ENCODE data around the gene CDH13.

The CDH13 gene

DNA sequence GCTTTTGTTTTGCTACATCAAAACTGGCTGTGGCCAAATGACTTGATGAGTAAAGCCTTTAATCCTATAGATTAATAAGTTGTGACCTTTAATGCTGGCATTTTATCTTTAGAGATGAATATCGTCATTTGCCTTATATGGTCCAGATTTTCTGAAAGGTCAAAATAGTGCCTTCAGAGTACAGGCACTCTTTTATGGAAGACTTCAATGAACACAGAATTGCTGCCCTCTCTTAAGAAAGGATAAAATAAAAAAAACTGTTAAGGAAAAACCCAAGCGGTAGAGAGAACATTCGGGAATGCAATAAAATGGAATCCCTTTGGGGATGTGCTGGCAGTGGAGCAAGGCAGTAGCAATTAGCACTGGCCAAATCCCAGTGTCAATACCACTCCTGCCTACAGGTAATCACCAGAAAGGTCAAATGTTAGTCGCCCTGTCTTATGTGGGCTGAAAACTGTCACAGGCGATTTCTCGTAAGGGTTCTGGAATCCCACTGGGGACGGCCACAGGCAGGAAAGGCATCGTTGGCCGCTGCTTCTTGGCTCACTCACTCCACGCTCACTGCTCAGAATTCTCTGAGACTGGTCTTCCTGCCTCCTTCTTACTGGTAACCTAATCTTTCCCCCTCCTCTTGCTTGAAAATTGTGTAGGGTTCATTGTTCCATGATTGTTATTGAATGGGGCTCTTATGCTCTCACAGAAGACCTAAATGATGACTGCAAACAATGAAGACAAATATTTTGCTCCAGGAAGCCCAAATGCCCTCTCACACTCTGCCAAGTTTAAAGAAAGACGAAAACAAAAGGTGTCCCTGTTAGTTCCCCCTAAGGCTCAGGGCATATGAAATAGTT lies 1135.6 kb downstream of the CDH13 start:
- in situ Hi-C loops (cut with MboI; ENCODE audit: low sequenced_read_pairs), result no loop called here

DNA sequence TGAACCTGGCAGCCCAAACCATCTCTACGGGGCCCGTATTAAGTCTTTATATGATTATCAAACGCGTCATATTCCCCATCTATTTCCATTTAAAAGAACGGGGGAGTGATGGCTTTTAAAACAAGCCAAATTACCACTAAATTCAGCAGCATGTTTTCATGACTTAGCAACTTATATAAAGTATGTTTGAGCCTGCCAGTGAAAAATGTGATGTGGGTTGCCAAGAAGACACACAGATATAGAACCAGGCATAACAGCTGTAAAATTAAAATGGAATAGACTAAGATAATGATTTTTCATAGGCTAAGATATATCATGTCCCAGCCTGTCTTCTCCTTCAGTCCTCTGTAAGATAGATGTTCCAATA lies 1136.2 kb downstream of the CDH13 start:
- in situ Hi-C loops (cut with MboI; ENCODE audit: low sequenced_read_pairs), result no loop called here

- in situ Hi-C loops (cut with MboI; ENCODE audit: low sequenced_read_pairs), result no loop called here
Observed at GRCh38 chr16:83768986-83769385, 1142.2 kb downstream of the CDH13 start.

DNA sequence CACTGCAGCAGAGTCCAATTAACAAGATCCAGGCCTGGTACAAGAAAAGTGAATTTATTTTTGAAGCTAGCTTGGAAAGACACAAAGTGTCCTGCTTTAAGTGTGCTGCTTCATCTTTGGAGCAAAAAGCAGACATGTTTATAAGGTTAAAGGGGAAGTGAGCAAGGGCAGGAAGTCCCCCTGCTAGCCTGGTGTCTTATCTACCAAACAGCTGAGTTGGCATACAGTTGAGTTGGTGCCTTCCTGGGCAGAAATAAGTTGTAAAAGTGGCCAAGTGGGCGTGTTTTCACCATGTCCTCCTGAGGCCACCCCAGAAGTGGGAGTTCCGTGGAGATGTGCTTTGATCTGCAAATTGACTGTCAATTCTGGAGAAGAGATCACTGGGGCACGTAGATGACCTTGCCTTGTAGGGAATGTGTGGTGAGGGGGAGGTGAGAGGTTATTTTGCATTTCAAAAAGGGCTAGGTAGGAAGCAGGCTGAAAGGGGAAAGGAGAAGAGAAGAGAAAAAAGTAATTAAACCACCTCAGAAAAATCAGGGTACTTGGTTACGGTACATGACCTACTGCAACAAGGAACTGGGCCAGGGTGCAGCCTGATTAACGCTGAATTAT lies 1142.7 kb downstream of the CDH13 start:
- in situ Hi-C loops (cut with MboI; ENCODE audit: low sequenced_read_pairs), result no loop called here

- in situ Hi-C loops (cut with MboI; ENCODE audit: low sequenced_read_pairs), result no loop called here
Observed at GRCh38 chr16:83771306-83771942, 1144.7 kb downstream of the CDH13 start.

DNA sequence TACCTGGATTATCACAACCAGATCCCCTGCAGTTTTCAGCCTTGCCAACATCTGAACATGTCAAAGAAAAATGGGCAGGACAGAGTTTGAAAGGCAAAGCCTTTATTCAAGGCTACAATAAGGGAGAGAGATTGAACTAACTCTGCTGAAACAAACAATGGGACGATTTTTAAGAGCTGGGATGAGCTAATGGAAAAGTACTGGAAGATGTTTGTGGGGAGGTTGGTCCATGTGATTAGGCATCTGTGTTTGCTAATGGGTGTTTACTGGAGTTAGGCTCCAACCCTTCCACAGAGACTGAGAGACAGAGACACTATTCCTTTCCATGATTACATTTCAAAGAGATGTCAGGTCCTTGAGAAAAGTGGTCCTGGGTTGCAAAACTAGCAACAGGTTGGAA lies 1146.0 kb downstream of the CDH13 start:
- in situ Hi-C loops (cut with MboI; ENCODE audit: low sequenced_read_pairs), result no loop called here

DNA sequence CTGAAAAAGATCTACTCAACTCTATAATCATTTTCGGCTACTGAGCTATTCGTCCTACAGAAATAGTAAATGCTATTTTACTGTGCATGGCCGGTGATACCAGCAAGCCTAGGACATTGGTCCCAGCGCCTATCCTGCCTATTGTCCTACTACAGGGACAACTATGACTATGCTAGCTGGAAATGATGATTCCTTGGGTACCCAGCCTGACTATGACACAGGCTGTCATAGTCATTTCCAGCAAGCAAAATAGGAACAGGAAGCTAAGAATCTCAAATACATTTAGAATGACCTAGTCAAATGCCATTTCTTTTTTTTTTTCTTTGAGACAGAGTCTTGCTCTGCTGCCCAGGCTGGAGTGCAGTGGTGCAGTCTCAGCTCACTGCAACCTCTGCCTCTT lies 1147.3 kb downstream of the CDH13 start:
- in situ Hi-C loops (cut with MboI; ENCODE audit: low sequenced_read_pairs), result no loop called here

DNA sequence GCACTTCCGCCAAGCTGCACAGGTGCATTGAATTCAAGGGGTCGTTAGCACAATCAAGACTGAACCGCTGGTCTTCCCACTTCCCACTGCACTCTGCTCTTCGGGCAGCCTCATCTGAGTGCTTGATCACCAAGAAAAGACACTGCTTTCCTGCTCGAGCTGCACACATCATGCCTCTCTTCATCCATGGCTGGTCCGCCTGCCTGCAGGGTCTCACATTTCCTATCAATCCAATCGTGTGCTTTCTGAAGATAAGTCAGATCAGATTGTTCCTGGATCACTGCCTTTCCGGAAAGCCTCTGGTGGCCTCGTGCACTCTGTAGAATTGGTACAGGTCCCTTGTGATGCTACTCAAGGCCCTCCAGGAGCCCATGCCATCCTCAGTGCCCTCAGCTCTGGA lies 1150.2 kb downstream of the CDH13 start:
- in situ Hi-C loops (cut with MboI; ENCODE audit: low sequenced_read_pairs), result no loop called here

GRCh38 chr16:83779886-83780285 lies 1153.1 kb downstream of the CDH13 start:
- in situ Hi-C loops (cut with MboI; ENCODE audit: low sequenced_read_pairs), result no loop called here

DNA sequence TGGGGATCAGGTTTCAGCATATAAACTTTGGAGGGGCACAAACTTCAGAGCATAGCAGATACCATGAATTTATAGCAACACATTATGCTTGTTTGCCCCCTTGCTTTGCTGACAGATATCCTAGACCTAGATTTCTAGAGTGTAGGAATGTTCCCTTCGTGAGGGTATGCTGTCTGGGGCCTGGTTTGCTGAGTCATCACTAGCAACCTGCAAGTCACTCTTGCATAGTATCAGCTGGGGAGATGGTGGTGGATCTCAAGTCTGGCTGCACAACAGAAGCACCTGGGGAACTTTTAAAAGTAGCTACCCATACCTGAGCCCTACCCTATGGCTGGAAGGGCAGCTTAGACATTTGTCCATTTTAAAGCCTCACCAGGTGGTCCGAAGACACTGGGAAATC lies 1158.7 kb downstream of the CDH13 start:
- in situ Hi-C loops (cut with MboI; ENCODE audit: low sequenced_read_pairs), result no loop called here

DNA sequence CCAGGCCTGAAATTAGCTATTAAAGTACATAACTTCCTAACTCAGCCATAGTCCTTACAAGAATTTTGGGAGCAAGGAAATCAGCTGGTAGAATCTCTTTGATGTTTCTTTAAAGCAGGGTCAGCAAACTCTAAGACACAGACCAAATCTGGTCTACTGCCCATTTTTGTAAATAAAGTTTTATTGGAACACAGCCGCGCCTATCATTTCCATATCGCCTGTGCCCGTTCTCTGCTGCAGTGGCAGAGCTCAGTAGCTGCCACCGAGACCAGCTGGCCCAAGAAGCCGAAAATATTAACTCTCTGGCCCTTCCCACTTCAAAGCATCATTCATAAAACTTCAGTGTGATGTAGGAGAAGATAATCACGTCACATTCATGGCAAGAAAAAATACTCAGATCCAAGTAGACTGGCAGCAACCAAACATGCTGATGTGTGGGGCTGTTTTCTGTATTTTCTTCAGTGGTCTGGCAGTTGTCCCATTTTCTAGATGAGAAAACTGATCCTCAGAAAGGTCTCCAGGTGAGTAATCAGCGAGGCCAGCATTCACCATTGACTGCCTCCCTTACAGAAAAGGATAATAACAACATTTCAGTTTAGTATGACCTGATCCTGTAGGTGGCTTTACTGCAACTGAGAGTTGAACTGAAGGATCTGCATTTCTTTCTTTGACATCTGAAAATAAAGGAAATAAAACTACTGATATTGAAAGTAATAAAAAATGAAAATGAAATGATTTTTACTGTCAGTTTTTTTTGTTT lies 1163.1 kb downstream of the CDH13 start:
- in situ Hi-C loops (cut with MboI; ENCODE audit: low sequenced_read_pairs), result no loop called here

GRCh38 chr16:83791916-83792315 lies 1165.1 kb downstream of the CDH13 start:
- in situ Hi-C loops (cut with MboI; ENCODE audit: low sequenced_read_pairs), result no loop called here

DNA sequence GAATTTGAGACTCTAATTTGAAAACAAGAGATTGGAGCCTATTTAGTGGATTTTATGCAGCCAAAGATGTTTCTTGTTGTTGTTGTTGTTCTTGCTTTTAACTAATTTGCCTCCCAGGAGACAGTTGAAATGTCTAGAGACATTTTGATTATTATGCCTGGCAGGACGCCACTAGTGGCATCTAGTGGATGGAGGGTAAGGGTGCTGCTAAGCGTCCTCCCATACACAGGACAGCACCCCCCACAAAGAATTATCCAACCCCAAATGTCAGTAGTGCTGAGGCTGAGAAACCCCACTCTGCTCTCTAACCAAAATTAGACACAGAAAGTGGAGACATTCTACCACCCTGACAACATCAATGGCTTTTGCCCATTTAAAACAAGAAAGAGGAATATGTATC lies 1165.6 kb downstream of the CDH13 start:
- in situ Hi-C loops (cut with MboI; ENCODE audit: low sequenced_read_pairs), result no loop called here

- in situ Hi-C loops (cut with MboI; ENCODE audit: low sequenced_read_pairs), result no loop called here
Observed at GRCh38 chr16:83793179-83793578, 1166.4 kb downstream of the CDH13 start.

DNA sequence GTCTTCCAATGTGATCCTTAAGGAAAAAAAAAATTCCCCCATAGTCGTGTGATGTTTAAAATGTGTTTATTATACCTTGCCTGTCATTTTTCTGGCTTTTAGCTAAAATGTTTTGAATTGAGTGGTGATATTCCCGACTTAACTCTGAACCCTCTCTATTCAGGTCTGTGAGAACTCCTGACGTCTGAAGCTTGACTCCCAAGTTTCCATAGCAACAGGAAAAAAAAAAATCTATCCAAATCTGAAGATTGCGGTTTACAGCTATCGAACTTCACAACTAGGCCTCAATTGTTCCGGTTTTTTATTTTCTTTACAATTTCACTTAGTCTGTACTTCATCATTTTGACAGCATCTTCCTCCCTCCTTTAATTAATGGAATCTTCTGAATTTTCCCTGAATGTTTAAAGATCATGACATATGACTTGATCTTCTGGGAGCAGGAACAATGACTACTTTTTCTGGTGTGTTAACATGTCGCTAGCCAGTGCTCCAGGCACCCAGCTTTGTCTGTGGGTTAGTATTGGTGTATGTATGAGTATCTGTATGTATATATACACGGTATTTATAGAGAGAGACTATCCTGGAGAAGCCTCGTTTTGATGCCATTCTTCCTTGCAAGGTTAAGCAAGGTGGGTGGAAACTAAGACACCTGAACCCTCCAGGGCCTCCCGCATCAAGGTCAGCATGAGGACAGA lies 1168.2 kb downstream of the CDH13 start:
- in situ Hi-C loops (cut with MboI; ENCODE audit: low sequenced_read_pairs), result no loop called here

GRCh38 chr16:83797013-83797412 lies 1170.2 kb downstream of the CDH13 start:
- in situ Hi-C loops (cut with MboI; ENCODE audit: low sequenced_read_pairs), result no loop called here

DNA sequence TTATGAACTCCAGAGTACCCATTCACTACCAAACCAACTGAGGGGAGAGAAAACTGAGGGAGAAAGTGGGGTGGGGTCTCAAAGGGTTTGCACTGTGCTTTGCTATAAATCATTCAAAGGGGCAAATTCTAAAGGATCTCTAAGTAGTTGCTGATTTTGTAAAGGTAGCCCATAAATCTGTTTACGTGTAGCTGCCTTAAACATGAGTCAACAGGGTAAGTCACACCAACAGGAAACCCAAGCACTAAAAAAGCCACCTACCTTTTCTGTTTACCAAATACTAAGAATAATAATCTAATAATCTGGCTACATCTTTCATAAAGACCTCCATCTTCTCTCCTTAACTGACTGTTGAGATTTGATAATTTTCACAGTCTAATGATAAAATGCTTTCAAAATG lies 1172.6 kb downstream of the CDH13 start:
- in situ Hi-C loops (cut with MboI; ENCODE audit: low sequenced_read_pairs), result no loop called here

GRCh38 chr16:83802135-83802534 lies 1175.4 kb downstream of the CDH13 start:
- in situ Hi-C loops (cut with MboI; ENCODE audit: low sequenced_read_pairs), result no loop called here

DNA sequence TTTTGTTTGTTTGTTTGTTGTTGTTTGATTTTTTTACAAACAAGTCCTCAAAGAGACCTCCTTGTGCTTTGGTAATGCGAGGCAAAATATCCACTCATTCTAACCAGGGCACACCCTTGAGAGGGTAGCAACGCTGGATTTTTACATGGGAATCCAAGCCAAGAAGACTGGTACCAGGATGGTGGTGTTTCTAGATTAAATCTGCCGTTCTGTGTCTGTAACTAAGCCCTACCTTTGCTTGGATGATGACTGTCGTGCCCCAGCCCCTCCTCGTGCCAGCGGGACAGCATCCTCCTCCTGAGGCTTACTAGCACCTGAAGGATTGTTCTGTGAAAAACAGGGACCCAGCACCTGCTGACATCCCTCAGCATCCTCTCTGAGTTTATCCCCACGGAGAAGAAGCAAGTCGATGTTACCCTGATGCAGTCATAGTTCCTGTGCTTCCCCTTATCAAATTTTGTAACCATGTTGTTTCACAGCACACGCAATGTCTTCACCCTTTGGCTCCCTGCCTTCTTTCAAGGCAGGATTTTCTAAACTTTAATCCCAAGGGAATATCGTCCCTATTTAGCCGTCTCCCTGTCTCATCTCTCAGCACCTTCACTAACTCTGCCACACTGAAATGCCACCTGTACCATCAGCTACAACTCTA lies 1175.9 kb downstream of the CDH13 start:
- in situ Hi-C loops (cut with MboI; ENCODE audit: low sequenced_read_pairs), result no loop called here

DNA sequence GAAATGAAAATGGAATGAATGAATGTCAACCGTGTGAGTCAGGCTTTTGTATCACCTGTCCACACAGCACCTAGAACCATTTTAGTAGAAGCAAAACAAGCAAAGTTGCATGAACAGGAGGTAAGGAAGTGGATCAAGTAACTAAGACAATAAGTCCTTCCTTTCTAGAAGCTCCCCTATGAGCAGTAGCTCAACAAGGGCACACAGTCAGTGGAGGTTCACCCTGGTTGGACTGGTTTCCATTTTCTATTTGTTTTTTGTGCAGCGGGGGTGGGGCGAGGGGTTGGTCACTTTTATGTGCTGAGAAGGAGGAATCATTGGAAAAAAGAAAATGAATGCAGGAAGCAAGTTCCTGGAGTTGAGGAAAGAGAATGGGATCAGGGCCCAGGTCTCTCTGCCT lies 1177.0 kb downstream of the CDH13 start:
- in situ Hi-C loops (cut with MboI; ENCODE audit: low sequenced_read_pairs), result no loop called here
